ENCODE results near the gene GSPT2. TPM values are rescaled to one million over a fixed set of nuclear protein-coding genes. Genes with fewer than 3 reads are reported as not detected.
"Not testable (repeated sequence)": the region's sequence is repeated elsewhere in the genome, so short reads cannot be mapped to it uniquely, and the experiment has no call there.

GSPT2 gene
- total and polyA plus RNA-seq, 4 donors = 4.1 to 6.2 (median 5.1) TPM

- not testable (repeated sequence) for H3K27ac ChIP-seq (ENCODE audit: low read depth in 1 of 2, low read length in 2 of 2); DNase-seq (ENCODE audit: low spot score); H3K4me3 ChIP-seq (ENCODE audit: low read depth in 1 of 3, low read length in 3 of 3); H3K4me1 ChIP-seq (ENCODE audit: control insufficient read depth in 4 of 4, insufficient read depth in 4 of 4, low read length in 3 of 4); H3K27me3 ChIP-seq (ENCODE audit: control insufficient read depth in 4 of 4, insufficient read depth in 4 of 4, low read length in 3 of 4); H3K9ac ChIP-seq (ENCODE audit: low read depth in 1 of 2, low read length in 2 of 2); H3K36me3 ChIP-seq (ENCODE audit: control insufficient read depth in 4 of 4, insufficient read depth in 3 of 4, low read depth in 1 of 4, low read length in 3 of 4); H3K9me3 ChIP-seq (ENCODE audit: control insufficient read depth in 4 of 4, low read length in 3 of 4)
- no CpG with 5 or more reads among the region's 18 CpGs for WGBS
Measured at GRCh38 chrX:51712943-51713647, 30.1 kb upstream of the GSPT2 start.

- H3K4me3 ChIP-seq (ENCODE audit: low read depth in 1 of 3, low read length in 3 of 3) = no peak overlapping the region
- no peaks in the 10 kb centered on the region for H3K4me1 ChIP-seq (ENCODE audit: control insufficient read depth in 4 of 4, insufficient read depth in 4 of 4, low read length in 3 of 4)
- no peak overlapping the region for H3K27ac ChIP-seq (ENCODE audit: low read depth in 1 of 2, low read length in 2 of 2)
- no peak for DNase-seq (ENCODE audit: low spot score)
- TF ChIP-seq FOXA2 (IDR thresholded peaks at IDR 0.05) (no peak), HNF4G (IDR thresholded peaks at IDR 0.05) (no peak), TAF1 (conservative IDR thresholded peaks at IDR 0.05) (no peak), SP1 (IDR thresholded peaks at IDR 0.05) (no peak), YY1 (IDR thresholded peaks at IDR 0.05) (no peak), ZBTB33 (IDR thresholded peaks at IDR 0.05) (no peak), JUND (IDR thresholded peaks at IDR 0.05) (no peak)
- no peaks in the 10 kb centered on the region for H3K27me3 ChIP-seq (ENCODE audit: control insufficient read depth in 4 of 4, insufficient read depth in 4 of 4, low read length in 3 of 4)
- no peak overlapping the region for H3K9ac ChIP-seq (ENCODE audit: low read depth in 1 of 2, low read length in 2 of 2)
- H3K9me3 ChIP-seq (ENCODE audit: control insufficient read depth in 4 of 4, low read length in 3 of 4) = no peaks in the 10 kb centered on the region
- no peaks in the 10 kb centered on the region for H3K36me3 ChIP-seq (ENCODE audit: control insufficient read depth in 4 of 4, insufficient read depth in 3 of 4, low read depth in 1 of 4, low read length in 3 of 4)
Measured at GRCh38 chrX:51728202-51728601, 15.0 kb upstream of the GSPT2 start.

GRCh38 chrX:51737091-51737490 lies 6.2 kb upstream of the GSPT2 start:
- WGBS = 60% methylated on average over 2 of the region's 2 CpGs
- no peak for DNase-seq (ENCODE audit: low spot score)
- no peaks in the 10 kb centered on the region for H3K9me3 ChIP-seq (ENCODE audit: control insufficient read depth in 4 of 4, low read length in 3 of 4)
- no peaks in the 10 kb centered on the region for H3K36me3 ChIP-seq (ENCODE audit: control insufficient read depth in 4 of 4, insufficient read depth in 3 of 4, low read depth in 1 of 4, low read length in 3 of 4)
- peaks cover 0 to 5% (median 0%) of the 10 kb centered on the region in 4 donors for H3K27me3 ChIP-seq (ENCODE audit: control insufficient read depth in 4 of 4, insufficient read depth in 4 of 4, low read length in 3 of 4)
- no peak overlapping the region for H3K4me3 ChIP-seq (ENCODE audit: low read depth in 1 of 3, low read length in 3 of 3)
- H3K9ac ChIP-seq (ENCODE audit: low read depth in 1 of 2, low read length in 2 of 2) = no peak overlapping the region
- no peaks in the 10 kb centered on the region for H3K4me1 ChIP-seq (ENCODE audit: control insufficient read depth in 4 of 4, insufficient read depth in 4 of 4, low read length in 3 of 4)
- H3K27ac ChIP-seq (ENCODE audit: low read depth in 1 of 2, low read length in 2 of 2) = no peak overlapping the region
- no peak for TF ChIP-seq ATF3 (IDR thresholded peaks at IDR 0.05)
- no peak for TF ChIP-seq HNF4G (IDR thresholded peaks at IDR 0.05)
- no peak for TF ChIP-seq RAD21 (IDR thresholded peaks at IDR 0.05)
- TF ChIP-seq FOXA1 (IDR thresholded peaks at IDR 0.05) = no peak
- no peak for TF ChIP-seq CTCF (IDR thresholded peaks at IDR 0.05; ENCODE audit: low read depth, low read length, missing input control)
- no peak for TF ChIP-seq RXRA (IDR thresholded peaks at IDR 0.05)
- TF ChIP-seq SP1 (IDR thresholded peaks at IDR 0.05) = no peak
- no peak for TF ChIP-seq HNF4A (conservative IDR thresholded peaks at IDR 0.05)
- no peak for TF ChIP-seq NR2F2 (IDR thresholded peaks at IDR 0.05)
- no peak for TF ChIP-seq FOXA2 (IDR thresholded peaks at IDR 0.05)
- no peak for TF ChIP-seq ZBTB33 (IDR thresholded peaks at IDR 0.05)
- no peak for TF ChIP-seq EGR1 (IDR thresholded peaks at IDR 0.05; ENCODE audit: low read depth in 2 of 2)

All from liver (tissue), 9 donors.